ENCODE results near the gene DBNDD2.

Gene DBNDD2

GRCh38 chr20:45407783-45408645, at the start of gene DBNDD2:
Gene DBNDD2 (plus strand): TSS chr20:45408289. CDS start chr20:45408468, 179 bp downstream.
- peak; percentile 99 for DNase-seq (ENCODE audit: low spot score)

- DNase-seq (ENCODE audit: low spot score): no peak
Measured at GRCh38 chr20:45359069-45359405, 49.1 kb upstream of the DBNDD2 start.

- DNase-seq (ENCODE audit: low spot score): no peak
Measured at GRCh38 chr20:45359406-45360148, 48.5 kb upstream of the DBNDD2 start.

GRCh38 chr20:45361793-45362192, 46.3 kb upstream of the DBNDD2 start:
- DNase-seq (ENCODE audit: low spot score): peak; percentile 53

GRCh38 chr20:45362804-45363610, 45.1 kb upstream of the DBNDD2 start, which contains the start of gene SYS1:
Gene SYS1 (plus strand): TSS chr20:45363156. CDS start chr20:45363532, 376 bp downstream.
- DNase-seq (ENCODE audit: low spot score): peak; percentile 99

- DNase-seq (ENCODE audit: low spot score): no peak
Measured at GRCh38 chr20:45363611-45364492, 44.2 kb upstream of the DBNDD2 start.

GRCh38 chr20:45365444-45365970, 42.6 kb upstream of the DBNDD2 start:
- DNase-seq (ENCODE audit: low spot score): no peak

- DNase-seq (ENCODE audit: low spot score): no peak
Measured at GRCh38 chr20:45366192-45366591, 41.9 kb upstream of the DBNDD2 start.

GRCh38 chr20:45366631-45367030, 41.5 kb upstream of the DBNDD2 start:
- DNase-seq (ENCODE audit: low spot score): no peak

GRCh38 chr20:45367126-45367525, 41.0 kb upstream of the DBNDD2 start:
- DNase-seq (ENCODE audit: low spot score): no peak

- DNase-seq (ENCODE audit: low spot score): peak; percentile 73
Measured at GRCh38 chr20:45368221-45368980, 39.7 kb upstream of the DBNDD2 start.

GRCh38 chr20:45370571-45371160, 37.4 kb upstream of the DBNDD2 start:
- DNase-seq (ENCODE audit: low spot score): no peak

GRCh38 chr20:45372241-45372640, 35.8 kb upstream of the DBNDD2 start:
- no peak for DNase-seq (ENCODE audit: low spot score)

GRCh38 chr20:45372646-45373352, 35.3 kb upstream of the DBNDD2 start:
- DNase-seq (ENCODE audit: low spot score): peak; percentile 69

GRCh38 chr20:45373353-45374100, 34.6 kb upstream of the DBNDD2 start:
- peak; percentile 94 for DNase-seq (ENCODE audit: low spot score)

GRCh38 chr20:45374101-45374467, 34.0 kb upstream of the DBNDD2 start:
- DNase-seq (ENCODE audit: low spot score): no peak

- DNase-seq (ENCODE audit: low spot score): no peak
Measured at GRCh38 chr20:45374966-45375365, 33.1 kb upstream of the DBNDD2 start.

- DNase-seq (ENCODE audit: low spot score): no peak
Measured at GRCh38 chr20:45377269-45377668, 30.8 kb upstream of the DBNDD2 start.
